Activated T-cell treated with anti-CD3 and anti-CD28 coated beads for 1 hour (primary cell): ENCODE measurements around the gene RPL18A.

Experiments used
- DNase-seq: peaks from one replicate; pipeline ENCODE4 v3.0.0-alpha.2; 2020; ENCODE audit warnings: low read depth

The RPL18A gene

DNA sequence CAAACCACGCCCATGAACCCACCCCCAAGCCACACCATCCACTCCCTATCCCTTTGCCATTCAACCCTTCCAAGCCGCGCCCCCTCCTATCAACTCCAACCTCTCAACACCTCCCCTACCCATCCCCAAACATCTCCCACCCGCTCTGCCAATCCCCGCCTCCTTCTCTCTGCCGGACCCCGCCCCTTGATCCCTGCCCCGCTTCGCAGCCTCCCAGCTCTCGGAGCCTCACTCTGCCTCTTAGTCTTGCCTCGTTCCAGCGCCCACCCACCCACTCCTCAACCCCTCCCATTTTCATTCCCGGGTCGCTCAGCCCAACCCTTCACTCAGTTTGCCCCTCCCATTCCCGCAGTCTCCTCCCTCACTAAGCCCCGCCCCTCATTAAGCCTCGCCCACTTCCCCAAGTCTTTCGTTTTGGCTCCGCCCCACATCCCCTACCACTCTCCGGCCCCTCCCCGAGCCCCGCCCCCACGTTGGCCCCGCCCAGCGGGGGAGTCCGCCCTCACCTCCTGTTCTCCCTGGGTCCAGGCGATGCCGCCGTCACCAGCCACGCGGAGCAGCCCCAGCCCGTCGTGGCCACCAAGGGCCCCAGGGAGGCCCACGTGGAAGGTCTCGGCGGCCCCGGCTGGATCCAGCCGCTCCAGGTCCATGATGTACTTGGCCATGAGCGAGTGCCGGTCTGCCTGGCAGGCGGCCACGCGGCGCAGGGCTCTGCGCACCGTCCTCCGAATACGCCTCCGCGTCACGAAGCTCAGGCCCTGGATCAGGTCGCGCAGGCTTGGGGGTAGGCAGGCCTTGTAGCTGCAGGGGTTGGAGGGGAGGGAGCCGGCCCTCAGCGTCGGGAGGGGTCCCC, 17.7 kb upstream of the RPL18A start:
- DNase-seq = peak; percentile 55

DNA sequence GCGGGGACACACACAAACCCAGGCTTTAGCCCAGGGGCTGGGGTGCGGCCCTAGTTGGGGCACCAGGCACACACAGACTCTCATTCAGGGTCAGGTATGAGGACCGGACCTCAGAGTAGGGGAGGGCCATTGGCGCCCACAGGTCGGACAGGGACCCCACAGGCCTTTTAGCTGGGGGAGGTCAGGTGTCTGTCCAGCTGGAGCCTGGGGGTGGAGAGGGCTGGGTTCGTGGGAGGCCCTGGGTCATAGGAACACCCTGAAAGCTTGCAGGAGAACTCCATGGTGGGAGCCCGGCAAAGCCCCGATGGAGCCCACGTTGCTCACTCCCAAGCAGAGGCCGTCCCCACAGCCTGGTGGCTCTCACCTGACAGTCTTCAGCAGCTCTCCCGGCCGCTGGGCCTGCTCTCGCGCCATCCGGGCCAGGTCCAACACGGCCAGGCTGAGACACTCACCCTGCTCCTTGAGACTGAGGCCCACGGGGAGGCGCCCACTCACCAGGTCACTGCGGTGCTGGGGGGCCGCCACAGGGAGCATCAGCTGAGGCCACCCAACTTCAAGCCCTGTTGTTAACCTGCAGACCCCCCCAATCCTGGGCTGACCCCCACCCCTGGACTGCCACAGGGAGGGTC, 16.9 kb upstream of the RPL18A start:
- no peak for DNase-seq

DNA sequence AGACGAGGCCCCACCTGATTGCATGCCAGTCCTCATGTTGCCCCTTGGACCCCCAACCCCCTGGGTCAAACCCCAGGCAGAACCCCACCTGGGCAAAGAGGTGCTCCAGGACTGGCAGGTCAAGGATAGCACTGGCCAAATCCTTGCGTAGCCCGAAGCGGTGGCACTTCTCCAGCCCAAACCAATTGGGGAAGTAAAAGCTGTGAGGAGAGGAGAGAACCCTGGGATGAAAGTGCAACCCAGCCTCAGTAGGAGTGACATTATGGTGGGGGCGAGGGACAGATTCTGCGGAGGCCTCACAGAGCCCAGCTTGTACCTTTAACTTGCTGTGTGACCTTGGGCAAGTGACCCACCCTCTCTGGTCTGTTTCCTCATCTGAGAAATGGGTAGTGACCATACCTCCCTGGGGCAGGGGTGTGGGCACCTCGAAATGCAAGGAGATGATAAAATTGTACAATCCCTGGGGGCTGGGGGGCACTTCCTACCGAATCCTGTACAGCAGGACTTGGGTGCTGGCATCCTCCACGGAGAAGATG, 16.4 kb upstream of the RPL18A start:
- DNase-seq = no peak

DNA sequence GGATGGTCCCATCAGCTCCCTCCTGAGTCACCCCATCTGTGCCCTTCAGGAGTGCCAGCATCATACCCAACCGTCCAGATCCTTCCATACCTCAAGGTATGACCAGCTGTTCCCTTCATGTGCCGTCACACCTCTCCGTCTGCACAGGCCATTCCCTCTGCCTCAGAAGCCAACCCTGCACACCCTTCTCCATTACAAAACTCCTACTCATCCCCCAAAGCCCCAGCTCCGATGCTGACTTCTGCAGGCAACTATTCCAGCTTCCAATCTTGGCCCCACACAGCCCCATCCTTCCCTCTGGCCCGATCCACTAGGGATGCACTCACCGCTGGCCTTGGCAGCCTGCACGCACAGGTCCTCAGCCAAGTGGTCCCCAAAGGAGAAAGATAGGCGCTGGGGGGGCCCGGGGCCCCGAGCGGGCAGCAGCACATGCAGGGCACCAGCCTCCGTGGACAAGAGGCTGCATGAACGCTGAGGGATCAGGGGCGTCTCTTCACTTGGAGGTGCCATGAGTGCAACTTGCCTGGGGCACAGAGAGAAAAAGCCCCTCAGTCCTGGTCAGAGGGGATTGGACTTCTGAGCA, 15.7 kb upstream of the RPL18A start:
- no peak for DNase-seq

DNA sequence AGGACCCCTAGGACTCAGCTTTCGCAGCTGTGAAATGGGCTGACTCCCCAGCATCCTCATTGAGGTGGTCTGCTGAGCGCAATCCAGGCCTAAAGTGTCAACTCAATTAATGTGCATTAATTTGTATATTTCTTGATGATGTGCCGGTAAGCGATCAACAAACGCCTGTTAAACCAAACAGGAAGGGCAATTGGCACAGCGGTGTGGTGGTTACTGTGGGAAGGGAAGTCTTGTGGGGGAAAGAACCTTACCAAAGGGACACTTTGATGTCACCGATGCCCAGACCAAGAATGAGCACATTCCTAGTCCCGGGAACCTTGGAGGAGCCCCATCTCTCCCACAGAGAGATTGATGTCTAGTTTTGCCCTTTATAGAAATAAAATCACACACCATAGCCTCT, 13.6 kb upstream of the RPL18A start:
- DNase-seq = no peak

DNA sequence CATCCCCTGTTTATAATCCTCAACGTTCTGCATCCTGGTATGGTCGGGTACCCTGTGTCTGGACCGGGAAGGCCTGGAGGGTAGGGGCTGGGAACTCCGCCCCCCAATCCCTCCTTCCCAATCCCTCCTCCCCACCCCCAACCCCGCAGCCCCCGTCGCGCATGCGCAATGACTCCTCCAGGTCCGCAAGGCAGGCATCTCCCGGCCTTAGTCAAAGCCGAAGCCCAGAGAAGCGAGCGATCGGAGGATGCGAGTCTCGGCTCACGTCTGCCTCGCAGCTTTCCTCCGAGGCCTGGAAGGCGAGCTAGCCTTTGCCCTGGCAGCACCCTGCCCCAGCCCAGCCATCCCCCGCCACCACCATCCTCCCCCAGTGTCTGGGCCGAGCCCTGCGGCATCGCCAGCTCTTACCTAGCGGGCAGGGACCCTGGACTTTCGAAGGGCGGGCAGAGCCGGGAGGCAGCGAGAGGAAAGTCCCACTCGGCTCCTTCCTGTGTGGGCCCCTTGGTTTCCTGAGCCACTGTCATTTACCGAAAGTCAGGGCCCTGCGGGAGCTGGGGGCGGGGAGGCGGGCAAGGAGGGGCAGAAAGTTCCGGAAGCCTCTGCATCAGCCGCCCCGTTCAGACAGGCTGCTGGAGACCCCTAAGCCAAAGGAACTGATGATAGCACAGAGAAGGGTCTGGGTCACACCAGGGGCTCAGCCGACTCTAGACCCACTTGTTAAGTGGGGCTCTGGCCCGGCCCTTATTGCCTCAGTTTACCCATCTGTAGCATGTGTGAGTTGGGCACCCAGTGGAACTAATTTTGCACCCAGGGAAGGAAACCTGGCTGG, 12.0 kb upstream of the RPL18A start, which contains the start of gene JAK3:
Gene JAK3 (minus strand): TSS at position 445 of the 829 bp plus-strand sequence. CDS start 3,565 bp downstream, outside the sequence.
- peak; percentile 78 for DNase-seq

DNA sequence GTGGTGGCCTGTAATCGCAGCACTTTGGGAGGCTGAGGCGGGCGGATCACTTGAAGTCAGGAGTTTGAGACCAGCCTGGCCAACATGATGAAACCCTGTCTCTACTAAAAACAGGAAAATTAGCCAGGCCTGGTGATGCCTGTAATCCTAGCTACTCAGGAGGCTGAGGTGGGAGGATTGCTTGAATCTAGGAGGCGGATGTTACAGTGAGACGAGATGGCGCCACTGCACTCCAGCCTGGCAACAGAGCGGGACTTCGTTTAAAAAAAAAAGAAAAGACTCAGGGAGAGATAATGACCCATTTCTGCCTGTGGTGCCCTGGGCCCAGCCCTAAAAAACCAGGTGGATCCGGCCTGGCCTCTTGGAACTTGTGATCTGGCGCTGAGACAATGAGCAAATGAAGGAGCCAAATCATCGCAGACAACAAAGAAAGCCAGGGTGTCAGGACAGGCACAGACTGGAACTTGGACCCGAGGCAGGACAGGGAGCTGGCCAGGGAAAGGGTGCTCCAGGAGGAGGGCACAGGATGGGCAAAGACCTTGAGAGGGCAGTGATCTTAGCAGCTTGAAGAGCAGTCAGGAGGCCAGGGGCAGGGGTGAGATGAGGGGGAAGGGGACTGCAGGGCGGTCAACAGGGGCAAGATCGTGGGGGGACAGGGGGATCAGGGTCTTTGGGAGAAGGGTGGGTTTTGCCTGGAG, 11.0 kb upstream of the RPL18A start:
- DNase-seq = no peak

DNA sequence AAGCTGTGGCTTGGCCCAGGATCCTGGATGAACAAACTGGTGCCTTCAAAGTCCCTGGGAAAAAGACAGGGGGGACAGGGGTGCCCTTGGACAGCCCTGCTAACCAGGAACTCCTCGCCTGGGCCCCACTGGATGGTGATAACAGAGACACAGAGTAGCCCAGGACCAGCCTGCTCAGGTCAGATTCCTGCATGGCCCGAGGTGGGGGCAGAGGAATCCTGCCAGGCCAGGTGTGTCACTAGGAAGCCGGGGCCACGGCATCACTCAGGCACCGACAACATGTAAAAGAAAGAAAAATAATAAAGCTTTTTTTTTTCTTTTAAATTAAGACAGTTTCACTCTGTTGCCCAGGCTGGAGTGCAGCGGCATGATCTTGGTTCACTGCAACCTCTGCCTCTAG, 5.6 kb upstream of the RPL18A start:
- no peak for DNase-seq

DNA sequence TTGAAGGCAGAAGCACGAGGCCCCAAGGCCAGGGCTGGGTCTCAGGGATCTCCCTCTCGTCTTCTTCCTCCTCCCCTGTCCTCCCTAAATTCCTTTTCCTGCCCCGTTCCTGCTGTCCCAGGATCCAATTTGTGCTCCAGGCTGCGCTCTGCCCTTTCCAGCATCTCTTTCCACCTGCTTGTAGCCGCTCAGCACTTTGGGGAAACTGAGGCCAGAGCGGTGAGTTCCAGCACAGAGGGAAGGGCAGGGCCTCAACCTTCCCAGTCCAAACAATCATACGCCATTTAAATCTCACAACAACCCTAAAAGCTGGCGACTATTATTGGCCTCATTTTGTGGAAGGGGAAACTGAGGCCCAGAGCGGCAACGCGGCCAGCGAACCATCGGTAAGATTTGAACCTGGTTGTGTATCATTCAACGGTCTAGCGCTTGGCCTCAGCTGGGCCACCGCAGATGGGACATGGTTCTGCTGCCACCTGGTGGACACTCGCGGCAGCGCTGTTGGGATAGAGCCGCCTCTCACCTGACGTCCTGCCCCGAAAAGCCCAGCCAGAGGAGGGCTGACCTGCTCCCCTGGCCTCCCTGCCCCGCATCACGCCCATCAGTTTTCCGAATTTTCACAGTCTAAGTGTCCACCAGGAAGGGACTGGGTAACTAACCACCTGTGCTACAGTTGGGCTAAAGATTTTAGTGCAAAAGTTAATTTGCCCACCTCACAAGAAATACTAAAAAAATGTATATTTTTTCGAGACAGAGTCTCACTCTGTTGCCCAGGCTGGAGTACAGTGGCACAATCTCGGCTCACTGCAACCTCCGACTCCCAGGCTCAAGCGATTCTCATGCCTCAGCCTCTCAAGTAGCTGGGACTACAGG, 4.2 kb upstream of the RPL18A start:
- peak; percentile 91 for DNase-seq

DNA sequence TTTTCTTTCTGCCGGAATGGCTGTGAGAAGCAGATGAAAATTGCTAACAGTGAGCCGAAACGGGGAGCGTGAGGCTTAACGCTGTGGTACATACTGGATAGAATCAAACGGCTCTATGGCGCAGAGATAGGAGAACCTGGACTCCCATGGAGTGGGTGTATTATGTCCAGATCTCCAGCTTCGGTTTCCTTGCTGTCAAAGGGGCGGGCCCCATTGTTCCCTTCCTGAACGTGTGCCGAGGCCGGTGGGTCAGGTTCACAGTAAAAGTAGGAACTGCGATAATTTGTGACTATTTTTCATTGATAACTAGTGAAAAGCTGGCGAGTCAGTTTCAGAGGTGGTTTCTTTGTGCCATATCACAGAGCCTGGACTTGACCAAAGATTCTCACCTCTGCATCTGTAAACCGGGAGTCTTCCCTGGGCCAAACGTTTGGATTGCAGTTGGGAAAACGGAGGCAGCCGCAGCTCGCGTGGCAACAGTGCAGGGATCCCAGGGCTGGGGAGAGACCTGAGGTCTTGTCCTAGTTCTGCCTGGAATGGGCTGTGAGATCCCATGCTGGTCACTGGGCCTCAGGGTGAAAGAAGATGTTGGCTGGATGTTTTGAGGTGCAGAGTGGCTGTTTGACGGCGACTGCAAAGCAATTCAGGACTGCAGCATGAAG, 752 bp downstream of the RPL18A start:
- DNase-seq = no peak

DNA sequence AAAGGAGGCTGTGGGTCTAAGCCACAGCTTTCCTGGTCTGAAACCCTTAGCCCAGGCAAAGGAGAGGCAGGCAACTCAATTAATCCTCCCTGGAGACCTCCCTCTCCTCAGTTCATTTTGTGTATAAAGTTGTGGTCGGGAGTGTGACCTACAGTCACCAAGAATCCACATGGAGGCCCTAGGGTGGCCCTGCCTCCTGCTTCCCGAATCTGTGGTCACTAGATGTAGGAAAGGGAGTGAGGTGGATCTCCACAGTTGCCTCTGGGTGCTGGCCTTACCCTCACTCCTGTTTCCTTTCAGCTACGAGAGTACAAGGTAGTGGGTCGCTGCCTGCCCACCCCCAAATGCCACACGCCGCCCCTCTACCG, 1.3 kb downstream of the RPL18A start:
- DNase-seq = no peak

DNA sequence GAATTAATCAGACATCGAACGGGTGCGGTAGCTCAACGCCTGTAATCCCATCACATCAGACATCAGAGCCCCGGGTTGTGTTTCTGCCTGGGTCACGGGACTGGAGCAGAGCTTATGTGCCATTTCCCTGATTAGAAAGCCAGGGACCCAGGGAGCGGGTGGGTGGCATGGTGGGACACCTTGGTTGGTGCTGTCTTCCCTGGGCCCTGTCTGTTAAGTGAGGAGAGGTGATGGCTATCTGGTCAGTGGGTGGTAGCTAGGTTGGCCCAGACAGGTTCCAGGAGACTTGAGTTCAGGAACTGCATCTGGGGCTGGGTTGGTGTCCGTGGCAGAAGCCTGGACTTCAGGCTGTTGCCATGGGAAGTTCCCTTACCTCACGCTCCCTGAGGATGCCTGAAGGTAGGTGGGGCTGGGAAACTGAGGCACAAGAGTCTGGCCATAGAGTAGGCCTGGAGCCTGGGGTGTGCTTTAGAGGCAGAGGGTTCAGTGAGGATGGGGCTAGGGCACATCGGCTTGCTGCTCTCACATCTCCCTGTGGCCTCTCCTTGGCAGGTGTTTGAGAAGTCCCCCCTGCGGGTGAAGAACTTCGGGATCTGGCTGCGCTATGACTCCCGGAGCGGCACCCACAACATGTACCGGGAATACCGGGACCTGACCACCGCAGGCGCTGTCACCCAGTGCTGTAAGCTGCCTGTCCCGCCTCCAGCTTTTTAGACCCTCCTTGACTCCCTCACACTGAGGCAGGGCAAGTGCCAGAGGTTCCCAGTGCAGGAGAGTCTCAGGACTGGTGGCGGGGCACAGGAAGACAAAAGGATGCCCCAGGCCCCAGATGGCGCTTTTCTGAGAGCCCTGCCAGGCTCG, 2.1 kb downstream of the RPL18A start:
- no peak for DNase-seq

DNA sequence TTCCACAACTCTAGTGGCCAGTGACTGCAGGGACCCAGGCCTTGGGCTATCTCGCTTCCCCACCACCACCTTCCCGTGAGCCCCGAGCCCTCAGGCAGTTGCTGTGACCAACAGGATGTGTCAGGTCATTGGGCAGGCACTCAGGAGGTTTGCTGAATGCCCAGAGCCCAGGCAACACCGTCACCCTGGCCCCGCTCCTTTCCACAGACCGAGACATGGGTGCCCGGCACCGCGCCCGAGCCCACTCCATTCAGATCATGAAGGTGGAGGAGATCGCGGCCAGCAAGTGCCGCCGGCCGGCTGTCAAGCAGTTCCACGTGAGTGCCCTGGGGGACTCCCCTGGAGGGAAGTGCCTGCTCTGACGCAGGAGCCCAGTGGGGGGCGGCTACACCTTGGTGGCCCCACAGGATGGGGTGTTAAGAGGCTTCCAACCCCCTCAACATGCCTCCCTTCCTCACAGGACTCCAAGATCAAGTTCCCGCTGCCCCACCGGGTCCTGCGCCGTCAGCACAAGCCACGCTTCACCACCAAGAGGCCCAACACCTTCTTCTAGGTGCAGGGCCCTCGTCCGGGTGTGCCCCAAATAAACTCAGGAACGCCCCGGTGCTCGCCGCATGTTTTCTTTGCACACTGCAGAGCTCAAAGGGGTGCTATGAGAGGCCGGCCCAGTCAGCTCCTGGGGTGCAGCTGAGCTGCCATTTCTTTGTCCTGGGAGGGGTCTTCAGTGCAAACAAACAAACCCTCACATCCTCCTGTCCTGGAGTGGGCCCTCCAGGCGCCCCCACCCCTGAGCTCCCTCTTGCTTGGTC, 3.2 kb downstream of the RPL18A start:
- no peak for DNase-seq

DNA sequence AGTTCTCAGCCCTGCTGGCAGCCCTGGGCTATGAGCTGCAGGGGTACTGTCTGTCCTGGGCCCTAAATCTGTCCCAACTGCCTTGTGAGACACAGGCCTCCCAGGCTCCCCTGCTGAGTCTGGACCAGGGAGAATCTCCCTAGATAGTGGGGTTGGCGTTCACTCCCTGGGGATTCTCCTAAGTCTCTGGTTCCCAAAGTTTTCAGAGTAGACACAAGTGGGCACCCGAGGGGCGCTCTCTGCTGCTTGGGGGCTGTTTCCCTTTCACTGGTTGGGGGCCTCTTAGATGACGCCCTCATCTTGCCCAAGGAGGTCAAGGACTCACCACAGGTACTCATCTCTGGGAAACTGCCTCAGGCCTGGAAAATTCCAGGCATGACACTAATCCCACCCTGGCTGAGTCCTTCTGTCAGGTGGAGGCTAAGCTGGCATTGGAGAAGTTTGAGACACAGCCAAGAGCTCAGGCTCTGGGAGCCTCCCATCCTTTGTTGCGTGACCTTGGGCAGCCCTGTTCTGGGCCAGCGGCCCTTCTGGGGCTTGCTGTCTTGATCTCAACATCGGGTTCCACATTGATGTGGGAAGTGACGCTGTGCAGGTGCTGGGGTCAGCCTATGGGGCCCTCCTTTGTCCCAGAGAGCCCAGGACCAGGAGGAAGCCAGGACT, 3.9 kb downstream of the RPL18A start:
- DNase-seq = no peak

DNA sequence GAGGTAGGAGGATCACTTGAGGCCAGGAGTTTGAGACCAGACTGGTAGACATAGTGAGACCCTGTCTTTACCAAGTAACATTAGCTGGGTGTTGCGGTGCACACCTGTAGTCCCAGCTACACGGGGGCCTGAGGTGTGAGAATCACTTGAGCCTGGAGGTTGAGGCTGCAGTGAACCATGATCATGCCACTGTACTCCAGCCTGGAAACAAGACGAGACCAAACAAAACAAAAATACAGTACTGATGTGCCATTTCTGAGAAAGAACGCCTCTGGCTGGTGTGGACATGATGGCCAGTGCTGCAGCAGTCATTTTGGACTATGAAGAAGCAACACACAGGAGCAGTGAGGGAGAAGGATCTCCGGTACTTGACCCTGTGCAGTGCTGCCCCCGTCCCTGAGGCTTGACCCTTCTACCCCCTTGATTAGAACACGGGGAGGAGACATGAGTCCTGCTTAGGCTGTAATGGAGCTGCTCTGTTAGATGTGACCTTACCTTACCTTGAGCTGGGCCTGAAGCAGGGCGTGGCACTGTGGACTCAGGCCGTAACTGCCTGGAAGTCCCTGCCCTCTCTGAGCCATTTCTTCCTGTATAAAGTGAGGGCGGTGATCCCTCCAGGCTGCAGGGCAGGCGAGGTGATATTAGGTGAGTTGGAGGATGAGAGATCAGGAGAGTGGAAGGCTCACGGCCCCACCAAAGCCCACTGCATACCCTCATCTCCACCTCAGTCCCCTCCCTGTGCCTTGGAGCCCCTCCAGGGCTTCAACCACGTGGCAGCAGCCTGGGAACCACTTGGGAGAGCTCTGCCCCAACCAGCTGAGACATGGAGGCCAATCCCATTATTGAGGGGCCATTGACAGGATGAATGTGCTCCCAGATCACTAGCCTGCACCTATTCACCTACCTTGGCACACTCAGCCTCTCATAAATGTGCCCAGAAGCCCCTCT, 5.9 kb downstream of the RPL18A start:
- DNase-seq = no peak

DNA sequence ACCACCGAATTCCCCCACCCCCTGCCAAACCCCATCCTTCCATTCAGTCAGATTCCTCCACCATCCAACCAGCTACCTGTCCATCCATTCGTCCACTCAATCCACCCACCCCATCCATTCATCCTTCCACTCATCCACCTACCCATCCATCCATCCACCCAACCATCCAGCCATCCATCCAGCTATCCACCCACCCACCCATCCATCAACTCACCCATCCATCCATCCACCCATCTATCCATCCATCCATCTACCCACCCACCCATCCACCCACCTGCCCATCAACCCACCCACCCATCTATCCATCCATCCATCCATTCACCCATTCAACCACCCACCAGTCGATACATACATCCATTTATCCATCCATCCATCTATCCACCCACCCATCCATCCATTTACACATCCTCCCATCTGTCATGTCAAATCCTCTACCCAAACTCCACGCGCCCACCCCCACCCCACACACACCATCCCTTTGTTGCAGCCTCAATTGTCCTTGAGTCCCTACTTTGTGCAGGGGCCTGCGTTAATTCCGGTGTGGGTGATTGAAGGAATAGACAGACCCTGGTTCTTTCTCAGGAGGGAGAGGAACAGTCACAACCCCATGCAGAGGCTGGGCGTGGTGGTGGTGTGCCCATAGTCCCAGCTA, 6.7 kb downstream of the RPL18A start:
- DNase-seq = no peak
